ENCODE measurements around the gene DNAH14. TPM values are rescaled to one million over a fixed set of nuclear protein-coding genes. Genes with fewer than 3 reads are reported as not detected.
"Not testable (repeated sequence)": the region's sequence is repeated elsewhere in the genome, so short reads cannot be mapped to it uniquely, and the experiment has no call there.

DNAH14 gene
- total RNA-seq, 2 donors from 2014 or later: 8.2 to 10.4 TPM

- ATAC-seq; DNase-seq; intact Hi-C loops (cut with DNase I): not testable (repeated sequence)
Observed at GRCh38 chr1:225210180-225210579, 280.7 kb downstream of the DNAH14 start.

- intact Hi-C loops (cut with DNase I); DNase-seq; ATAC-seq: not testable (repeated sequence)
Observed at GRCh38 chr1:225211694-225212442, 282.4 kb downstream of the DNAH14 start.

DNA sequence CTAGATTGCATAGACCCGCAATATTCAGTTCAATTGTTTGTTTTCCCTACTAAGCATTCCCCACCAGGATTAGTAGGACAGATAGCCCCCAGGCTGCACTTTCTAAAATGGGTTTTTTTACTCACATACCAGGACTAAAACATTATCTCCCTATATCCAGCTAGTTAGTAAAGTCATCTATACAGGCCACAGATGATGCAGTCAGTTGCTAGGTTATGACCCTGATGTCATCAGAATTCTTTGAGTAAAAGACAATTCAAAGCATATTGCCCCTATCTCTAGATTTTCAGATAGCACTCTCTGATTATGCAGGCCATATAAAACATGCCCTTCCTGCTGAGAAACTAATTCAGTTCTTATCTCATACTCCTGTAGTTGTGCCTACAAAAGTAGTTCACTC is 294.8 kb downstream of the DNAH14 start:
- intact Hi-C loops (cut with DNase I): no loop called here
- no peak for ATAC-seq
- DNase-seq: no peak

GRCh38 chr1:225225681-225226080 is 296.2 kb downstream of the DNAH14 start:
- intact Hi-C loops (cut with DNase I): no loop called here
- no peak for ATAC-seq

DNA sequence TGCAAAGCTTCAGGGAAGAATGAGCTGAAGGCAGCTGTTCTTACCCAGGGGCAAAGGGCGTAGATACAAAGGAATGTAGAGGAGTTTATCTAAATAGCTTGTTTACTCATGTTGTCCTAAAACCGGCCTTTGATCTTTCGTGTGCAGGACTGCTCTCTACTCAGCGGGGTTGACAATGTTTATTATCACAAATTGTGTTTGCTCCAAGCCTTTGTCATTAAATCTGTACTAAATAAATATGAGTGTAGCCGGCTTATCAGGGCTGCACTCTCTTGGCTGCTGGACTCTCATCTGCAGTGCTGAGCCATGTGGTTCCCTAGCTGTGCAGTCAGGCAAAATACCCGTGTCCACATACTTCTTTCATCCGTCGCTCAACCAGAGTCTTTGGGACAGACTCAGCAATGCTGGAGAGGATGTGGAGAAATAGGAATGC is 299.4 kb downstream of the DNAH14 start:
- no peak for ATAC-seq
- no peak for DNase-seq
- intact Hi-C loops (cut with DNase I): no loop called here

More at GRCh38 chr1:225225681-225226080, 296.2 kb downstream of the DNAH14 start:
- no peak for DNase-seq

DNA sequence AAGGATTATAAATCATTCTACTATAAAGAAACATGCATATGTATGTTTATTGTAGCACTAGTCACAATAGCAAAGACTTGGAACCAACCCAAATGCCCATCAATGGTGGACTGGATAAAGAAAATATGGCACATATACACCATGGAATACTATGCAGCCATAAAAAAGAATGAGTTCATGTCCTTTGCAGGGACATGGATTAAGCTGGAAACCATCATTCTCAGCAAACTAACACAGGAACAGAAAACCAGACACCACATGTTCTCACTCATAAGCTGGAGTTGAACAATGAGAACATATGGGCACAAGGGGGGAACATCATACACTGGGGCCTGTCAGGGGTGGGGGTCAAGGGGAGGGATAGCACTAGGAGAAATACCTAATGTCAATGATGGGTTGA is 300.0 kb downstream of the DNAH14 start:
- intact Hi-C loops (cut with DNase I); ATAC-seq; DNase-seq: not testable (repeated sequence)

DNA sequence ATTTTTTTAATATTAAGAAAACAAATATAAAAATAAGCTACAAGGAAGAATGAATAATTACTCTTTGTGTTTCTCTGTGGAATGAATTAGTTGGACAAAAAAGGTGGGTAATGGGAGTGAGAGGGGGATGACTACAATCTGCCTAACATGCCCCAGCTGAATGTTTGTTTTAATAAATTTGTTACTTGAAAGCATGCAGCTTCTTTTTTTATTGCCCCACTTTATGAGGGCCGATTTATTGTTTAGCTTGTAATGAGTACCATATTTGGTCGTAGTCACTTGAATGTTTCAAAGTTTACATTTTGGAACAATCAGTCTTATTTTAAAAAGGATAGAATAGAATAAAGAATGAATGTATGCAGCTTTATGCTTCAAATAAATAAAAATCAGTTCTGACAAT is 301.0 kb downstream of the DNAH14 start:
- no peak for DNase-seq
- ATAC-seq: no peak
- intact Hi-C loops (cut with DNase I): no loop called here

- DNase-seq; intact Hi-C loops (cut with DNase I); ATAC-seq: not testable (repeated sequence)
Observed at GRCh38 chr1:225232930-225233329, 303.5 kb downstream of the DNAH14 start.

DNA sequence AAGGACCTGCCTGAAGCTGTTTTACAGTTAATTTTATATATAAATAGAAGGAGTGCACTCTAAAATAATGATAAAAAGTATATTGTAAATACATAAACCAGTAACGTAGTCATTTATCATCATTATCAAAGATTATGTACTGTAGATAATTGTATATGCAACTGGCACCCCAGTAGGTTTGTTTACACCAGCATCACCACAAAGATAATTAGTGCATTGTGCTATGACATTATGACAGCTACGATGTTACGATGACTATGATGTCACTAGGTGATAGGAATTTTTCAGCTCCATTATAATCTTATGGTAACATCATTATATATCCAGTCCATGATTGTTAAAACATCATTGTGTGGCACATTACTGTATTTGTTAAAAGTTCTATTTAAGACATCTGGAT is 313.1 kb downstream of the DNAH14 start:
- DNase-seq (no peak), ATAC-seq (no peak)
- intact Hi-C loops (cut with DNase I): no loop called here

GRCh38 chr1:225250432-225250831 is 321.0 kb downstream of the DNAH14 start:
- DNase-seq (no peak), ATAC-seq (no peak)
- intact Hi-C loops (cut with DNase I): no loop called here

GRCh38 chr1:225253173-225253572 is 323.7 kb downstream of the DNAH14 start:
- ATAC-seq (no peak), DNase-seq (no peak)
- intact Hi-C loops (cut with DNase I): no loop called here

DNA sequence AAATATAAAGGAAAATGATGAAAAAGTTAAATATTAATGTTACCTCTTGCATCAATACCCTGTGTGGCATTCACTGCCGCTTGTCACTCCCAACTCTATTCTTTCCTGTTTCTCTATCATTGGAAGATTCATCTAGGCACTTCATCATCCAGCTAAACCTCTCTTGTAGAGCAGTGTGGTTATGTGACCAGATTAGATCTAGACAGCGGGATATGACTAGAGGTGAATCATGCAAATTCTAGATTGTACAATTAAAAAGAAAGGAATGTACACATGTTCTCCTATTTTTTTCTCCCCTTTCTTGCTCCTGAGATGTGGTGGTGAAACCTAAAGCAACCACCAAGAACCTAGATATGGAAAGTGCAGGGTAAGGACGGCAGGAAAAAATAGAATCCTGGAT is 324.3 kb downstream of the DNAH14 start:
- intact Hi-C loops (cut with DNase I): no loop called here
- DNase-seq (no peak), ATAC-seq (no peak)

GRCh38 chr1:225254676-225255075 is 325.2 kb downstream of the DNAH14 start:
- DNase-seq: no peak
- no peak for ATAC-seq
- intact Hi-C loops (cut with DNase I): no loop called here

GRCh38 chr1:225257081-225257480 is 327.6 kb downstream of the DNAH14 start:
- no peak for DNase-seq
- no peak for ATAC-seq
- intact Hi-C loops (cut with DNase I): no loop called here

GRCh38 chr1:225258811-225259210 is 329.3 kb downstream of the DNAH14 start:
- DNase-seq (no peak), ATAC-seq (no peak)
- intact Hi-C loops (cut with DNase I): no loop called here

- intact Hi-C loops (cut with DNase I): no loop called here
- DNase-seq (no peak), ATAC-seq (no peak)
Observed at GRCh38 chr1:225259542-225259941, 330.1 kb downstream of the DNAH14 start.

DNA sequence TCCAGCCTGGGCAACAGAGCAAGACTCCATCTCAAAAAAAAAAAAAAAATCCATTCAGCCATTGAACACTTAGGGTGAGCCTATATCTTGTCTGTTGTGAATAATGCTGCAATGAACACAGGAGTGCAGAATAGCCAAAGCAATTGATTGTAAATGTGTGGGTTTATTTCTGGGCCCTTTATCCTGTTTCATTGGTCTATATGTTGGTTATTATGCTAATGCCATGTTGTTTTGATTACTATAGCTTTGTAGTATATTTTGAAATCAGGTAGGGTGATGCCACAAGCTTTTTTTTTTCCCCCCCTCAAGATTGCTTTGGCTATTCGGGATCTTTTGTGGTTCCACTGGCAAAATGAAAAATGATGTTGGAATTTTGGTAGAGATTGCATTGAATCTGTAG is 330.8 kb downstream of the DNAH14 start:
- ATAC-seq: no peak

GRCh38 chr1:225277445-225277844 is 348.0 kb downstream of the DNAH14 start:
- DNase-seq (no peak), ATAC-seq (no peak)
- intact Hi-C loops (cut with DNase I): no loop called here

More for the DNA sequence above, 330.8 kb downstream of the DNAH14 start:
- intact Hi-C loops (cut with DNase I): no loop called here
- DNase-seq: no peak

DNA sequence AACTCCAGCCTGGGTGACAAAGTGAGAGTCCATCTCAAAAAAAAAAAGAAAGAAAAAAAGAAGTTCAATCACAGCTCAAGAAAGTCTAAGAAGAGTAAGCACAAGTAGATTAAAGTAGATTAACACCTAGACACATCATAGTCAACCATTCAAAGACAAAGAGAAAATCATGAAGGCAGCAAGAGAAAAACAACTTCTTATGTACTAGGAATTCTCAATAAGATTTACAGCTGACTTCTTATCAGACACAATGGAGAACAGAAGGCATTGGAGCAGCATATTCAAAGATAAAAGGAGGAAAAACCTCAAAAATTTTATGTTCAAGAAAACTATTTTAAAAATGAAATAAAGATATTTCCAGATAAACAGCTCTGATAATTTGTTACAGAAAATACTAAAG is 351.1 kb downstream of the DNAH14 start:
- intact Hi-C loops (cut with DNase I): no loop called here
- ATAC-seq (no peak), DNase-seq (no peak)

DNA sequence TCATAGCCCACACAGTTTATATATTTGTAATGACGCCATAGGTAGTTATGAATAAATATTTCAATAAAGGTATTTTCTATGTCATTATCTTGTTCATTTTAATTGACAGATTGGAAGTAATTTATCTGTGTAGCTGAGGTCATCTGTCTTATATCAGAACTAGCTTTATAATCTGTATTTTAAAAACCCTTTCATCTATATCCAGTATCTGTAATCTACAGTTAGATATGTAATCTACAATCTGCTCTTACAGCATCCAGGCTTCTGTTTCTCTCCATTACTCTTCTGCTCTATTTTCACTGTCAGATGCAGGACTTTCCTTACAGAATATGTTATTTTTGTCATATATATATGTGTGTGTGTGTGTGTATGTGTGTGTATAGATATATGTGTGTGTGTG is 360.8 kb downstream of the DNAH14 start:
- DNase-seq: no peak
- intact Hi-C loops (cut with DNase I): no loop called here
- no peak for ATAC-seq

GRCh38 chr1:225299624-225300023 is 370.1 kb downstream of the DNAH14 start:
- DNase-seq: no peak
- ATAC-seq: no peak
- intact Hi-C loops (cut with DNase I): no loop called here

Data from left cardiac atrium (tissue), 4 donors.